ENCODE data around the gene RPL22.

Gene RPL22

DNA sequence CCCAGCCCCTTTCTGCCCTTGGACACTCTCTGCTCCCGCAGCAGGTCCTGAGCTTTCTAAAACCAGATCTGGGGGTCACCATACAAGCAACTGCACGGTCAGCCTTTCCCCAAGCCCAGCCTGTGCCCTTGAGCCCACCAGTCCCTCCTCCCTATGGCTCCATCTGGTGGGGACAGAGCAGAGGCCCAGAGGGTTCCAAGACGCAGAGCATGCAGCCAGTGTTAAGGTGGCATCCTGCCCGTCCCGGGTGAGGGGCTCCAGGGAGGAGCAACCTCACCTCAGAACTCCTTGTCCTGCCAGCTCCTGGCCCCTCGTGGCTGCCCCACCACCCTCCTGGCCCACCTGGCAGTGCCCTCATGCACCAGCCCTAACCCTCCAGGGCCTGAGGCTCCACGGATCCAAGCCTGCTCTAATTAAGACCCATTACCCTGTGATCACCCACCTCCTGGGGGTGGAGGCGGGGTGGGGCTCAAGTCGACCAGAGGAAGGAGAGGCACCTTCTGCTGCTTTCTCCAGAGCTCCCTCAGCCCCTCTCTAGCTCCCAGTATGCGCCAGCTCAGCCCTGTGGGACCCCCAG lies 27.8 kb downstream of the RPL22 start:
- DNase-seq, result no peak

- no peak for DNase-seq
Measured at GRCh38 chr1:6170742-6171201, 28.6 kb downstream of the RPL22 start.

- no peak for DNase-seq
Measured at GRCh38 chr1:6170116-6170741, 29.2 kb downstream of the RPL22 start.

- no peak for DNase-seq
Measured at GRCh38 chr1:6168947-6169586, 30.3 kb downstream of the RPL22 start.

GRCh38 chr1:6167391-6168303 lies 31.7 kb downstream of the RPL22 start:
- no peak for DNase-seq

DNA sequence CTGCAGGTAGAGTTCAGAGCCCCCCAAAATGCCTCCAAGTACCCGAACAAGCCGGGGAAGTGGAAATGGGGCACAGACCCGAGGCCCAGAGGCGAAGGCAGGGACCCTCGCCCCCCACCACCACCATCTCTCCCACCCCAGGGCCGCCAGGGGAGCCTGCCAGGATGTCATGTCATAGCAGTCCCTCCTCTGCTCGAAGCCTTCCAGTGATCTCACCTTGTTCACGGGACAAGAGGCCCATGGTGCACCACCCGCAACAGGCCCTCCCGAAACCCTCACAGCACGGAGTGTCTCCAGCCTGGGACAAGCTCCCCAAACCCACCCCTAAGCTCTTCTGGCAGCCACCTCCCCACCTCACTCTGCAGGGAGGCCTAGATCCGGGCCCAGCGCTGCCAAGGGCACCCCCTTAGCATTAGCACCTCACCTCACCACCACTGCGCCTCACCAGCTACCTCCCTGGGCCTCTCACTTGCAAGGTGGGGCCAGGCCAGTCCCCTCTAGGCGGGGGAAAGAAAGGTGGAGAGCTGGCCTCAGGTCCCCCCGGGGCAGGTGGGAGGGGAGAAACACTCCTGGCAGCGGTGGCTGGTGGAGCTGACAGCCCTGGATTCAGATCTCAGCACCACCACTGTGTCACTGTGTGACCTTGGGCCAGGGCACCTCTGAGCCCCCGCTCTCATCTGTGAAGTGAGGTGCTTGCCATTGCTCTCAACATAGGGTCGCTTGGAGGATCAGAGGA lies 32.6 kb downstream of the RPL22 start:
- no peak for DNase-seq

GRCh38 chr1:6166221-6166620 lies 33.2 kb downstream of the RPL22 start:
- DNase-seq, result no peak

GRCh38 chr1:6165441-6165985 lies 33.9 kb downstream of the RPL22 start:
- no peak for DNase-seq

GRCh38 chr1:6165027-6165426 lies 34.4 kb downstream of the RPL22 start:
- DNase-seq, result no peak

GRCh38 chr1:6163973-6164617 lies 35.3 kb downstream of the RPL22 start:
- DNase-seq, result no peak

GRCh38 chr1:6163191-6163972 lies 36.0 kb downstream of the RPL22 start:
- no peak for DNase-seq

DNA sequence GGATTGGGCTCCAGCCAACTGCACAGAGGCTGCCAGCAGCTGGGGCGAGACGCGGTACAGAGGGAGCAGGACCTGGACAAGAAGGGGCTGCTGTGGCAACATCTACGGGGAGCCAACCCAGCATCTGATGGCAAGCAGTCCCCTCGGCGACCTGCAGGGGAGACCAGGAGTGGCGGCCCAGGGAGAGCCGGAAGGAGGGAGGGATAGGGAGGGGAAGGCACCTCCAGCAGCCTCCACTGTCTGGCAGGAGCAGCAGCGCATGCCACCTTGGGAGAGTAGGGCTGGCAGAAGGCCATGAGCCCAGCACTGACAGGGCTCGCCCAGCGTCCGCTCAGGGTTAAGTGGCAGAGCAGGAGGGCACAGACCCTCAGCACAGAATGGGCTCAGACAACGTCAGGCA lies 36.6 kb downstream of the RPL22 start:
- DNase-seq, result no peak

GRCh38 chr1:6162341-6162740 lies 37.1 kb downstream of the RPL22 start:
- no peak for DNase-seq

DNA sequence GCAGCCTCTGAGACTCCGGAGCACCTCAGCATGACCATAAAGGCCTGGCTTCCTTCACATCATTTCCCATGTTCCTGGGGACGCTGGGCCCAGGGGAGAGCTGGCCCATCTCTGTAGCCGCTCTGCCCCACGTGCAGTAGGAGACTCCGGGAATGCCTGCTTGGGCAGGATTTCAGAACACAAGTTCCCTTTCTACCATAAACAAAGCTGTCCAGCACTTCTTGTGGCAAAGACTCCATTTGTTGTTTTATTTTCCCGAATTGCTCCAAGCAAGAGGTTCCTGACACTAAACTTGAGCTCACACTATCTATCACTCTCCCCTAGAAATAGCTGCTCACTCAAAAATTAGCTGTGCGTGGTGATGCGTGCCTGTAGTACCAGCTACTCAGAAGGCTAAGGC lies 41.2 kb downstream of the RPL22 start:
- no peak for DNase-seq

- DNase-seq, result no peak
Measured at GRCh38 chr1:6157528-6158174, 41.7 kb downstream of the RPL22 start.

DNA sequence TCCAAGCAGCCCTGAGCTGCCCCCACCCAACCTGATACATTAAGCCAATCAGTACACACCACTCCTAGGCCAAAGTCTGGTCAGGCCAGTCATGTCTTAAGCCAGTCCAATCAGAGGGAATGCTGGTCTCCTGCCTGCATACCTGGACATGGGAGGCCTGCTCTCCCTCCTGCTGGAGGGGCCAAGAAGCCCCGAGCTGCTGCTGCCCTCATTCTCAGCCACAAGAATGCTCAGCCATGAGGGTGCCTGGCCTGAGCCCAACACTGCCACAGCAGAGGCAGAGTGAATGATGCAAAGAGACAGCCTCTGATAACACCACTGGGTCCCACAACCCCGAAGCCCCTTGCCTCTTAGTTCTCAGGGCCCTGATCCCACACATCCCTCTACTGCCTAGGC lies 42.3 kb downstream of the RPL22 start:
- DNase-seq, result no peak

DNA sequence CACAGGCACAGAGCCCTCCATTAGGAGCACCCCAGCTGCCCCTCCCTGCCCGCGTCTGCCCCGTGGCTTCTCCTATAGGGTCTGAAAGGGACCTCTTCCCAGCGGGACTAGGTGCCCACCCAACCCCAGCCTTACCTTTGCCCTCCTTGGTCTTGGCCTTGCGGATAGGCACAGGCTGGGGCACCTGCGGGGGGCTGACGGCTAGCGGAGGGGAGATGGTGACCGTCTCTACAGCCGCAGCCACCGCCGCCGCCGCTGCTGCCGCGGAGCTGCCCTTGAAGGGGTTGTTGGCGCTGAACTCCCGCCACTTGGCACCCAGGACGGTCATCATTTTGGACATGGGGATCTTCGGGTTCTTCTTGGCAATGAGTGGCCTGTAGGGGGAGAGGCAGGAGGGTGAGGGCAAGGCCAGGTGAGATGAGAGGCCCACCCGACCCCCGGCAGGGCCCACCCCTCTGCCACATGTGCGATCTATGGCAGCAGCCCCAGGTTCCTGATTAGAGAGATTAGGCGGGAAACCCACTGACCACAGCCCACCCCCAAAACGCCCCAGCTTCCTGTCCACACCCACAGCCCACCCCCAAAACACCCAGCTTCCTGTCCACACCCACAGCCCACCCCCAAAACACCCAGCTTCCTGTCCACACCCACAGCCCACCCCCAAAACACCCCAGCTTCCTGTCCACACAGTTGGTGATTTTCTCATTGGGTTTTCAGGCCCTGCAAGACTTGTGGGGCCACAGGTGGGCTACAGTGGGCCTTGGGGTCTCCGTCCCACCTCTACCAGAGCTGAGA lies 44.7 kb downstream of the RPL22 start:
- DNase-seq, result no peak

DNA sequence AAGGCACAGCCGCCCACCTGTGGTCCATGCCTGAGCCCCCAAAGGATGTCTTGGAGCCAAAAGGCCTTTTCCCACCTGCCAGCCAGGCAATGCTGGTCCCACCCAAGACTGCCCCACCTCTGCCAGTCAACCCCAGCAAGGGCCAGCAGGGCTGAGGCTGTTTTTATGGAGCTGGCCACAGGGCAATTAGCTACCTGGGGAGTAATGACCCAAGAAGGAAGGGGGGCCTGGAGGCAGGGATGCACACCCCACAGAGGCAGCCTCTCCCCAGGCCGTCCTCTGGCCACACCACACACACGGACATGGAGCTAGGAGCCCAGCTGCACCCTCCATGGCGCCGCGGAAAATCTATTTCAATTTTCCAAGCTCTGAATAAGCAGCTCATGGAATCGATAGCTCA lies 46.5 kb downstream of the RPL22 start:
- no peak for DNase-seq

DNA sequence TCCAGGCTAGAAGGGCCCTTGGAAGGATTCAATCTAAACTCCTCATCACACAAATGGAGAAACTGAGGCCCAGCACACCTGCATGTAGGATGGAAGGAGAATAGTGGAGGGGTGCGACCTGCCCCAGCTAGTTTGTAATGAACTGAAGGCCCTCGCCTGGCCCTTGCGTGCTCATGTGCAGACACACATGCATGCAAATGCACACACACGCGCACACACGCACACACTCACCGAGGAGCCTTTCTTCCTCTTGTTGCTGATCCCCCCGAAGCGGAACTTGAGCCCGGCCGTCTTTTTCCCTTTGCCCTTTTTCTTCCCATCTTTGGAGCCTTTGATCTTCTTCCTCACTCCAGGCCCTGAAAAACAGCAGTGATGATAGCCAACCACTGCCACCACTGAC lies 47.2 kb downstream of the RPL22 start:
- DNase-seq, result no peak
